SHP77 (cell line): Measurements from ENCODE around the gene FTCD.

Experiments
- DNase-seq, 2 experiments: peaks; one replicate each; lab custom pipeline; 2025; lab: John Stamatoyannopoulos, UW

The FTCD gene

DNA sequence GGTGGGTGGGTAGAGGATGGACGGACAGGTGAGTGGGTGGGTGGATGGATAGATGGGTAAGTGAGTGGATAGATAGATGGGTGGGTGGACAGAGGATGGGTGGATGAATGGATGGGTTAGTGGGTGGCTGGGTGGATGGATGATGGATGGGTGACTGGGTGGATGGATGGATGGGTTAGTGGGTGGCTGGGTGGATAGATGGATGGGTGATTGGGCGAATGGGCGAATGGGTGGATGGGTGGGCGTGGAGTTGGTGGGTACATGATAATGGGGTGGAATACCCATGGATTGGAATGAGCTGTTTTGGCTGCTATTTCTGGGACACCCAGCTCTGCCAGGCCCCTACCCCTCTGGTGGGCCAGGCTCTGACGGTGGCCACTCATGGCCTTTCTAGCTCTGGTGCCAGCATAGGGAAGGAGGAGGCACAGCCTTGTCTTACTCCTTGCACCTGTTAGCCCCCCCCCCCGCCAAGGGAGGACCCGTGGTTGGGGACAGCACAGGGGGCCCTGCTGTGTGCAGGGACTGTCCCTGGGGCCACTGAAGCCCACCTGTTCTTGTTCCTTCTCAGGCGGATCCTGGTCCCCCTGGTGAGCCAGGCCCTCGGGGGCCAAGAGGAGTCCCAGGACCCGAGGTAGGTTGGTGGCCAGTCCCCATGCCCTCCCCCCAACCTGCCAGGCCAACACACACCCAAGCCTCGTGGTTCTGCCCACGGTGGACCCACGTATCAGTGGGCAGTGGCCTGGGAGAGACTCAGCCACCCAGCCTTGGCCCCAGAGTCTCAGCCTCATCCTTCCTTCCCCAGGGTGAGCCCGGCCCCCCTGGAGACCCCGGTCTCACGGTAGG, 31.1 kb downstream of the FTCD start:
- DNase-seq = no peak

DNA sequence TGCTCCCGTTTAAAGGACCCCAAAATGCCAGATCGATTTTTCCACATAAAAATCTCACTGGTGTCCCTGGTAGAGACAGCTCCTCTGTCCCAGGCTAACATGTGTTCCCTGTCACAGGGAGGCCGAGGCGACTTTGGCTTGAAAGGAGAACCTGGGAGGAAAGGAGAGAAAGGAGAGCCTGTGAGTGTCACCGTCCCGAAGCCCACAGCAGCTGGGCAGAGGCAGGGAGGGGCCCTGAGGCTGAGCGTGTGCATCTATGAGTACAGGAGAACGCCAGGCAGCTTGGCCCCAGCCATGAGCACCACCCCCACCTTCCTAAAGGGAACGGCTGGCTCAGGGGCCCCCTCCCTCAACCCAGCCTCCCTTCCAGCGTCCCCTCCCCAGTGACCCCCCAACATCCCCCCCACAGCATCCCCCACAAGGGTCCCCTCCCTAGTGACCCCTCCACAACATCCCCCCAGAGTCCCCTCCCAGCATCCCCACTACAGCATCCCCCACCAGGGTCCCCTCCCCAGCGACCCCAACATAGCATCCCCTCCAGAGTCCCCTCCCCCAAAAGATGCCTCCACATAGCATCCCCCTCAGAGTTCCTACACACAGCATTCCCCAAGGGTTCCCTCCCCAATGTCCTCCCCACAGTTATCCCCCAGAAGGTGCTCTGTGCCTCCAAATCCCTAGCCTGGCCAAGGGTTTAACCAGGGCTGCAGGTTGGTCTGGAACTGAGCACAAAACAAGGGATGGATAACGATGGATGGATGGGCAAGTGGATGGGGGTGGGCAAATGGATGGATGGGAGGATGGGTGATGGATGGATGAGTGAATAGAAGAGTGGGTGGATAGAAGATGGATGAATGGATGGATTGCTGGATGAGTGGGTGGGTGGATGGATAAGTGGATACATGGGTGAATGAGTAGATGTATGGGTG, 32.4 kb downstream of the FTCD start:
- no peak for DNase-seq

DNA sequence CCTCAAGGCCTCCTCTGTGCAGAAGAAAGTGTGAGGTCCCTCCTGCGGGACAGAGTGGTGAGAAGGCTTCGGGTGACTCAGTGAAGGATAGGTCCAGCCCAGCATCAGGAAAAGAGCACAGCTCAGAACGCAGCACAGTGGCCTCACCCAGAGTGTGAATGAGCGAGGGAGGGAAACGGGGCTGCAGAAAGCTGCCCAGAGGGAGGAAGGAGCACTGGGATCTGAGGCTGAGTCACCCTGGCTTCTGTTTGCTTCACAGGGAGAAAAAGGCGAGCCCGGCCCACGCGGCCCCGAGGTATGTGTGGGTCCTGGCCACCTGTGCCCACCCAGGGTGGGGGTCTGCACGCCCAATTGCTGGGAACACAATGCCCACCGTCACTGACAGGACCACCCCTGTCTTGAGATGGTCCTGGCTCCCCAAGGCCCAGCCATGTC, 33.1 kb downstream of the FTCD start:
- no peak for DNase-seq

DNA sequence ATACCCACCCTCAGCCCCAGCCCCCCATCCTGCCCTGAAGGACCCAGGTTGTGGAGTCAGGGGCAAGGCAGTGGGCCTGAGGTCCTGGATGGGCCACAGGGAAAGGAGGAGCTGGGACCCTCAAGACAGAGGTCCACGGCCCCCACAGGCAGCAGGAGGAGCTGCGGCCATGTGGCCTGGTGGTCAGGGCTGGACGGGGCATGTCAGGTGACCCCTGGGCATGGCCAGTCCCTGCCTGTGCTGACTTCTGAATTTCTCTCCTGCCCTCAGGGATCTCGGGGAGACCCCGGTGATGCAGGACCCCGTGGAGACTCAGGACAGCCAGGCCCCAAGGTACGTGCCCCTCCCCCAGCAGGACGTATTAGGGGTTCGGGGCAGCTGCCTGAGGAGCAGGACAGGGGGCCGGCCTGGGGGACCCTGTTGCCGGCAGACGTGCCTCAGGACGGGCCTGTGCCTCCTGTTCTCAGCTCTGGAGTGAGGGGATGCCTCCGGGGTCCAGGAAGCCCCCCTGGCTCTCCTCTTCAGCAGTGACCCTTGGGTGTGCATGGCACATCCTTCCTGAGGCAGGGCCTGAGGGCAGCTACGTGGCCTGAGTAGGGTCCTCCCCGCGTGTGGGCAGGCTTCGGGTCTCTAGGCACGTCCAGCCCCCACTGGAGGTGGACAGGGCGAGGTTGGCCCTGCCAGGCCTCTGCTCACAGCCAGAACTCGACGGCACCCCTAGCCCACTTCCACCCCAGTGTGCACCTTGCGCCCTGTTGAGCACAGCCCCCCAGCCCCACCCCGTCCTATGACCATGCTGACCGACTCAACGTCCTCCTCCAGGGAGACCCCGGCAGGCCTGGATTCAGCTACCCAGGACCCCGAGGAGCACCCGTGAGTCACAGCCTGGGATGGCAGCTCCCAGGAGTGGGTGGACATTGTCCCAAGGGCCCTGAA, 33.8 kb downstream of the FTCD start:
- DNase-seq = no peak

DNA sequence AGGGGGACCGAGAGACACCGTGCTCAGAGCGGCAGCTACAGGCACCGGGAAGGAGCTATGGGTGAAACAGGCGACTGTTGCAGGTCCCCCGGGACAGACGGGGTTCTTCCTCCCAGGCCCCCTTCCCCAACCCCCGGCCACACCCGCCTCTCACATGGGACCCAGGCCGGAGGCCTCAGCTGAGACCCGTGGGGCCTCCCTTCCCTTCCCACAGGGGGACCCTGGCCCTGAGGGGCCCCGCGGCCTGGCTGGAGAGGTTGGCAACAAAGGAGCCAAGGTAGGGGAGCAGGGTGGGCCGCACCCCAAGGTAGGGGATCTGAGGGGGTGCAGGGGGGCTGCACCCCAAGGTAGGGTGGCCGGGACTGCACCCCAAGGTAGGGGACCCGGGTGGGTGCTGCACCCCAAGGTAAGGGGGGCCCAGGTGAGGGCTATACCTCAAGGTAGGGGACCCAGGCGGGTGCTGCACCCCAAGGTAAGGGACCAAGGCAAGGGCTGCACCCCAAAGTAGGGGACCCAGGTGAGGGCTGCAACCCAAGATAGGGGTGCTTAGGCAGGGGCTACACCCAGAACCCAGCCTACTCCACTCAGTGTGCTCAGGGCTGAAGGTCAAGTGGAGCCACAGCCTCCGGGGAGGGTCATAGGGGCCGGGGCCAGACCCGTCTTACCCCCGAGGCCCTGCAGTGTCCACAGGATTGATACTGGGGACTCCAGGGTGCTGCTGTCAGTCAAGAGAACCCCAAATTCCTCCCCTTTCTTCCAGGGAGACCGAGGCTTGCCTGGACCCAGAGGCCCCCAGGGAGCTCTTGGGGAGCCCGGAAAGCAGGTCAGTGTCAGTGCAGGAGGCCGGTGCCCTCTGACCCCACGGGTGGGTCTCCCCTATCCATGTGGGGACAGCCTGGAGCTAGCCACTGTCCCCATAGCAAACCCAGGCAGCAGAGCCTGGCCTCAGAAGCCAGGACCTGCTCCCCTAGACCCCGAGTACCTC, 34.8 kb downstream of the FTCD start:
- DNase-seq = no peak

DNA sequence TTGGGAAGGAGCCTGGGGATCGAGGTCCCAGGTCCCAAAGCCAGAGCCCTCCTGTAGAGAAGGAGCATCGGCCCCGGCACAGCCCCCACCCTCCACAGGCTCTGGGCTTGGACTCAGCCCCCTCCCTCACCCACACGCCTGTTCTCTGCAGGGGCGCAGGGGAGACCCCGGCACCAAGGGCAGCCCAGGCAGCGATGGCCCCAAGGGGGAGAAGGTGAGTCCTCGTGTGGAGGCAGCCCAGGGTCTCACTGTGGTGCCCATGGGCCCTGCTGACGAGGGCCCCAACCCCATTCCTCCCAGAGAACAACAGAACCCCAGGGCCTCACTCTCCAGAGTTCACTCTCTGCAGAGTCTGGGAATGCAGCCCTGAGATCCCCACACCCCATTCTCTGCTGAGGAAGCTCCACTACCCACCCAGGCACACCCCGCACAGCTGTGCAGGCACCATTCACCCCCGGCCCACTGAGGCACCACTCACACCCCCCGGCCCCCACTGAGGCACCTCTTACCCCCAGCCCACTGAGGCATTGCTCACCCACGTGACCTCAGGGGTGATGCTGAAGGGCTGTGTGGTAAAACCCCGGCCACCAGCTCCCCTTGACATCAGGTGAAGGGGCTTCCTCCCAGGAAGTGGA, 35.6 kb downstream of the FTCD start:
- DNase-seq = no peak

DNA sequence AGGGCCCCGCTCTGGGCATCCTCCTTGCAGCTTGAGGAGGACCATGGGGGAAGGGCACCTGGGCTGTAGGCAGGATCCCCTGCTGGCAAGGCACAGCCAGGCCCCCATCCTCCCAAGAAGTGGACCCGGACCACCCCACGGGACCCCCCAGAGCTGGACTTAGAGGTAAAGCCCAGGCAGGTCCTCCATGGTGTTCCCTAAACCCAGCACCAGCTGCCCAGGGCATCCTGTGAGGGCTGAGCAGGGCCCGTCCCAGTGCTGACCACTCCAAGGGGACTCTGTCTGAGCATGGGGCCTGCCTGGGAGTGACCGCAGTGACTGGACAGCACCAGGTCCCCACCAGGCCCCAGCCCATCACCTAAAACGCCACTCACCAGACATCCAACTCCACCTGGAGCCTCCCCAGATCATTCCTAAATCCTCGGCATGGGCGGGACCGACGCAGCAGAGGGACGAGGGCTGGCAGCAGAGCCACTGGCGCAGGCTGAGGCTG, 36.2 kb downstream of the FTCD start:
- no peak for DNase-seq

DNA sequence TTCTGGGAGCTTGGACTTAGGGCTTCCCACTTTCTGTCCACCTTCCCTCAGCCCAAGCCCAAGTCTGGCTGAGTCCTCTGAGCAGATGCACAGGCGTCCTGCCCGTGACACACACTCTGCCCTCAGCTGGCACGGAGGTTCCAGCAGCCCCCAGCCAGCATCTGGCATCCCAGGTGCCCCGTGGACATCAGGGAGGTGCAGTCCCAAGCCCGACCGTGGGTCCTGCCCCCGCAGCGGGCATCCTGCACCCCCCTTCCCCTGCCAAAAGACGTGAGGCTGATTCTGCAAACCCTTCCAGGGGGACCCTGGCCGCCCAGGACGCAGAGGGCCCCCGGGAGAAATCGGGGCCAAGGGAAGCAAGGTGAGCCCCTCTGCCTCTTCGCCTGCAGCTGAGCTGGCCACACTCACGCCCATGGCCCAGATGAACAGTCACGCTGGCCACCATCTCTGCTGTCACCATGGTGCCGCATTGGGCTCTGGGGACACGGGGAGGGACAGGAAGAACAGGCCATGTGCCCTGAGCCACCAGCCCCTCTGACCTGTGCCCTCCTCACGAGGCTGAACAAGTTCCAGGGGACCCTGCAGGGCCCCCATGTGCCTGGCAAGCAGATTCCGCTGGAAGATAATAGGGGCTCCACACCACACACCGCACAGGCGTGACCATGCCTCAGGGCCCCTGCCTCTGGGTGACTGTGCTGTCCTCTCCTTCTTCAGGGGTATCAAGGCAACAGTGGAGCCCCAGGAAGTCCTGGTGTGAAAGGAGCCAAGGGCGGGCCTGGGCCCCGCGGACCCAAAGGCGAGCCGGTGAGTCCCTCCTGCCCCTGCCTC, 36.8 kb downstream of the FTCD start:
- no peak for DNase-seq

DNA sequence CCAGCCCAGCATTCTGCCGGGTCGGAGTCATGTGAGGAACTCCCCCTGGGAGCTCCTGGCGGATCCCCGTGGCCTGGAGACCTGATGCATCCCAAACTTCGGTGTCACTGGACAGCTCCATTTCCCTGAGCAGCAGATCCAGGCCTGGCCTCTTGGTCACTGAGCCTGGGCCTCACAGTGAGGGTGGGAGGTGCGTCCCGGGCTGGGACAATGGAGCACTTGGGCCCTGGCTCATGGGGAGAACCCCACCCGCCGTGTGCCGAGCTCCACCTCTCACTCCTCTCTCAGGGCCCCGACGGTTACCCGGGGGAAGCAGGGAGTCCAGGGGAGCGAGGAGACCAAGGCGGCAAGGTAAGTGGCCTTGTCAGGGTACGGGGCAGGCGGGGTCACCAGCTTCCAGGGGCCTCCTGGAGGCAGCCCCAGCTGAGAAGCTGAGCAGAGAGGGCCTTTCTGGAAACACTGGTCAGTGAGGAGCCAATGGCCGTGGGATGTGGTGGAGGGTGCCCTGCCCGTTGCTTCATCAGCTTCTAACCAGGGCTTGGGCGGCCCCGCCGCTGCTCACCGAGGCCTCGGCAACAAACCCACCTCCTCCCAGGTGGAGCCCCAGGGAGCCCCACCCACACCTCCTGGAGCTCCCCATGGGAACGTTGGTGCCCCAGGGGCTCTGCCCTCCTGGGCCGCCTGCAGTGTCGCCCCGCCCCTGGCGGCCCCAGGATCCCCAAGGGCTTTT, 37.6 kb downstream of the FTCD start:
- DNase-seq = no peak

DNA sequence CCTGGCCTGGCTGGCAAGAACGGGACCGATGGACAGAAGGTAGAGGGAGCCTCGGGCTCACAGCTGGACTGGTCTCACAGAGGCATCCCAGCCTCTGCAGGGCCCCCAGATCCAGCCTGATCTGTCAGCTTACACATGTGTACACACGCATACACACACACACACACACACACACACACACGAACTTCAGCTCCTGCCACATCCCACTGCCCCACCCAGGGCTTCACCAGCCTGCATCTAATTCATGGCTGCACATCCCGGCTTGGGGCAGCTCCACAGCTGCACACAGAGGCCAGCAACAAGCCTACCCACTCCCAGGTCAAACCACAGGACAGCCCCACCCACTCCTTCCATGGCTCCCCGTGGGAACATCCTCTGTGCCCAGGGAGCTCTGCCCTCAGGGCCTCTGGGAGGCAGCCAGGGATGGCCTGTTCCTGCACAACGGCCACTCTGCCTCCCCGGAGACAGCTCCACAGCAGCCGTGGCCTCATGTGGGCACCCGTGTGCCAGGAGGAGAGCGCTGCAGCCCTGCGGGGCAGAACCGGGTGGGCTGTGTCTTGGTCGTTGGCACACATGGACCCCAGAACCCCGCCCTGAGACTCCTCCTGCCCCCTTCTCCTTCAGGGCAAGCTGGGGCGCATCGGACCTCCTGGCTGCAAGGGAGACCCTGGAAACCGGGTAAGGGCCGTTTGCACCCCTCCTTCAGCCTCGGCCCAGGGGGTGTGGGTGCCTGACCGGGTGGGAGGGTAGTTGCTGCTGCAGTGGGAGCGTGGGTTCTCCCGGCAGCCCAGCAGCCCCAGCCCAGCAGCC, 38.4 kb downstream of the FTCD start:
- DNase-seq = no peak

DNA sequence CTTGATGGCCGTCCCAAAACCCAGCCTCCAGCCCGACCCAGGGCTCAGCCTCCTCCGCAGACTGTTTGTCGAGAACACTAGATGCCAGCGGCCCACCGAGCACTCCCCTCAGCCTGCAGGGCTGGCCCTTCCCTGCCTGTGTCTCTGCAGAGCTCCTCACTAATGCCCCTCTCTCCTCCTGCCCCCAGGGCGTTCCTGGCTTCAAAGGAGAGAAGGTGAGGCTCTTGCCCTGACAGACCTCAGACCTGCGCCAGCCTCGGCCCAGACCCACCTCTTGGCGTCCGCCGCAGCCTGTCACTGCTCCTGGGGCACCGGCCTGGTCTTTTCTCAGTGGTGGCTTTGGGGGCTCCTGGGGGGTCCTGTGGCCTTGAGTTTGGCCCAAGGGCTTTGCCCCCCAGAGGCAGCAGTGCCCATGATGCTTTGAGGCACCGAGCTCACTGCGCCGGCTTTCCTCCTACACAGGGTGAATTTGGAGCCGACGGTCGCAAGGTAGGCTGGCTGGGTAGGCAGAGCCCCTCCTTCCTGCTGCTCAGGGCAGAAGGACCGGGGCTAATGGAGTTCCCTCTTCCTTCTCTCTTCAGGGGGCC, 39.1 kb downstream of the FTCD start:
- no peak for DNase-seq

DNA sequence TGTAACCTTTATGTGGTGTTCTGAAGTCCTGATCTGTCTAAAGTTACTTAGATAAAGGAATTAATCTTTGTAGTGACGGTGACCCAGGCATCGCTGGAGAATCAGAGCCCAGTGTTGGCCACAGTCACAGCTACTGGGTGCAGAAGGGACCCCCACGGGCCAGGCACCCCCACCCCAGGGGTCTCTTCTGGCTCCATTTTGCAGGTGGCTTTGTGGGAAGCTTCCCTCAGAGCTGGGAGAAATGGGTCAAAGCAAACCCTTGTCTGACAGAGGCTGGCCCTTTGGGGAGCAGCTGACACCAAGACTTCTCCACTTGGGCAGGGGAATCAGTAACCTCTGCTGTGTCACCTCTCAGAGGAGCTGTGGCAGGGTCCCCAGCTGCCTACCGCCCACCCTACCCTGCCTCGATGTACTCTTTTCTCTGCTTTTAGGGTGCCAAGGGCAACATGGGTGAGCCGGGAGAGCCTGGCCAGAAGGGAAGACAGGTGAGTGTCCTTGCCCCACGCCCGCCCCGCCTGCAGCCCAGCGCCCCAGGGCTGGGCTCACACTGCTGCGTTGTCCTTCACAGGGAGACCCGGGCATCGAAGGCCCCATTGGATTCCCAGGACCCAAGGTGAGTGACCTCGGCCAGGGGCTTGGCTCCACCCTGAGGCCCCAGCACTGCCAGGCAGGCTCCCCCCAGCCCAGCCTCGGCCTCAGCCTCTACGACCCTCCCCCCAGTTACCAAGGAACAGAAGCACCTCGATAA, 39.8 kb downstream of the FTCD start:
- DNase-seq = no peak

DNA sequence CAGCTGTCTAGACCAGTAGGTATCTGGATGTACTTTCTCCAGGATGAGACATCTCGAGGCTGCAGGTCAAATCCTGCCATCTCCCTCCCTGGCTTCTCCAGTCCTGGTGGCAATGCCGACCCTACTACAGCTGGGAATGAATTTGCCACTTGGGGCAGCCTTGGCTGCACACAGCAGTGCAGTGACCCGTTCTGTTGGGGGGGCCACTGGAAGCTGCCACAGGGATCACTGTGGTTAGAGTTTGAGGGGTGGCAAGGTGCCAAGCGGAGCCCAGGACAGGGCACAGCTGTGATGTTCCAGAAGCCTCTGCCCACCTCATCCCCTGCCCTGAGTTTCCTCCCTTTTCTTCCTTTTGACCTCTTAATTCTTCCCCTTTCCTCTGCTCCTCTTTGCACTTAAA, 40.4 kb downstream of the FTCD start:
- DNase-seq = no peak

DNA sequence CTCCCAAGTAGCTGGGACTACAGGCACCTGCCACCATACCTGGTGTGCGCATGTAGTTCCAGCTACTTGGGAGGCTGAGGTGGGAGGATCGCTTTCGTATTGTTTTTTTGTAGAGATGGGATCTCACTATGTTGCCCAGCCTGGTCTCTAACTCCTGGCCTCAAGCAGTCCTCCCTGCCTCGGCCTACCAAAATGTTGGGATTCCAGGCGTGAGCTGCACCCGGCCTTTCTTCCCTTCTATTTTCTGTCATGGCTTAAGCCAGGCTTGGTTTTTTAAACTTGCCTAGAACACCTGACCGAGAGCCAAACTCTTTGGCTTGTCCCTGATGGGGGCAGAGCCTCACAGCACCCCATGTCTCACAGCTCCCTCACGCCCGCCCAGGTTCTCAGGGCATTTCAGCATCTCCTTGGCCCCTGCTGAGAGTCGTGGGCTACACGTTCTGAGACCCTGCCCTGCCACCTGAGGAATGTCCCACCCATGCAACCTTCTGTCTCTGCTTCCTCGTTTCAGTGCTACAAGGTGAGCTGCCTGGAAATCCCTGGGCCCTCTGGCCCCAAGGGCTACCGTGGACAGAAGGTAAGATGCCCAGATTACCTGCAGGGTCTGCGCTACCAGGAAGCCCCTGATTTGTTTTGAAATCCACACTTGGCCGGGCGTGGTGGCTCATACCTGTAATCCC, 41.7 kb downstream of the FTCD start:
- no peak for DNase-seq

DNA sequence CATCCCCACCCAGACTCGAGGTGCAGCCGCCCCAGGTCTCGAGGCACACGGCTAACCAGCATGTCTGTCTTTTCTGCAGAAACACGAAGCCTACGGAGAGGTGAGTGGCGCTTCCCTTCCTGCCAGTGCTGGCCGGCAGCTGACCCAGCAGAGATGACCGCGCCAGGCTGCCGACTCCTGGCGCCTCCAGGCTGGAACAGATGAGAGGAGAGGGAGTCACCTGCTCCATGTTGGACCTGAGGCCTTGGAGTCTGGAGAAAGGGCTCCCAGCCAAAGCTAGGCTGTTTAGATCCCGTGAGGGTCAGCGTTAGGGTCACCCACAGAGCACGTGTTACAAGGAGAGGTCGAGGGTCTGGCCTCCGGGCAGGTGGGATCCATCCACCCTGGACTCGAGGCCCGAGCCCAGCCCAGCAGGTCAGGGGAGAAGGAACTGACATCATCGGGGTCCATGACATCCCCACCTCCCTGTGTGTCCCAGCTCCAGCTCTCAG, 42.6 kb downstream of the FTCD start:
- DNase-seq = no peak
